Kidney epithelial cell (primary cell): ENCODE data around the gene CUX1. TPM values are rescaled to one million over a fixed set of nuclear protein-coding genes. Genes with fewer than 3 reads are reported as not detected.

Experiments
- DNase-seq: peaks from one replicate; pipeline ENCODE4 v3.0.0-alpha.2; 2010; ENCODE audit warnings: low read depth
- H3K27me3 ChIP-seq: 2 replicates; pipeline ENCODE4 v1.6.0; 2011; ENCODE audit warnings: low read length; ENCODE audit not compliant: control insufficient read depth, insufficient read depth
- H3K36me3 ChIP-seq: 2 replicates; pipeline ENCODE4 v1.5.1; 2011; ENCODE audit warnings: low read length; ENCODE audit not compliant: control insufficient read depth, insufficient read depth
- H3K4me3 ChIP-seq: 2 replicates; pipeline ENCODE4 v1.5.1; 2011; ENCODE audit warnings: low read depth, mild to moderate bottlenecking, control low read depth, low read length
- CTCF ChIP-seq: IDR thresholded peaks from 2 replicates; pipeline ENCODE4 v1.5.1; 2011; ENCODE audit warnings: mild to moderate bottlenecking, moderate library complexity, low read length, control low read depth, inconsistent platforms; ENCODE audit not compliant: insufficient read depth, poor library complexity, severe bottlenecking
- total RNA-seq: library from RNA; depleted of rRNA; stranded (reverse); fragments of >200 nt; gene quantifications from 2 replicates; pipeline ENCODE4 v1.2.3, GENCODE V29; 2015

Gene CUX1
- total RNA-seq, 1 donor from 2014 or later = 56.7 TPM

- Histone ChIP-seq H3K27me3 (no peaks in the 10 kb centered on the region), H3K36me3 (peaks cover 1% of the 10 kb centered on the region), H3K4me3 (no peak overlapping the region)
- DNase-seq = no peak
- no peak for TF ChIP-seq CTCF
These were observed 285.6 kb downstream of the CUX1 start for GRCh38 chr7:102103027-102103372.

- Histone ChIP-seq H3K4me3 (no peak overlapping the region), H3K27me3 (no peaks in the 10 kb centered on the region), H3K36me3 (peaks cover 1% of the 10 kb centered on the region)
- no peak for DNase-seq
- TF ChIP-seq CTCF = no peak
These were observed 286.8 kb downstream of the CUX1 start for GRCh38 chr7:102104245-102104644.

- no peaks in the 10 kb centered on the region for H3K27me3 ChIP-seq
- no peak for TF ChIP-seq CTCF
- no peak overlapping the region for H3K4me3 ChIP-seq
- DNase-seq = no peak
- no peaks in the 10 kb centered on the region for H3K36me3 ChIP-seq
These were observed 289.2 kb downstream of the CUX1 start for GRCh38 chr7:102106625-102107024.

- no peak for DNase-seq
- H3K27me3 ChIP-seq = no peaks in the 10 kb centered on the region
- TF ChIP-seq CTCF = no peak
- no peak overlapping the region for H3K4me3 ChIP-seq
- H3K36me3 ChIP-seq = no peaks in the 10 kb centered on the region
These were observed 290.2 kb downstream of the CUX1 start for GRCh38 chr7:102107474-102108104.

GRCh38 chr7:102111061-102112041 is 293.9 kb downstream of the CUX1 start:
- TF ChIP-seq CTCF = no peak
- H3K27me3 ChIP-seq = no peaks in the 10 kb centered on the region
- H3K36me3 ChIP-seq = no peaks in the 10 kb centered on the region
- no peak overlapping the region for H3K4me3 ChIP-seq
- DNase-seq = no peak

GRCh38 chr7:102115181-102115580 is 297.8 kb downstream of the CUX1 start:
- DNase-seq = no peak
- no peak for TF ChIP-seq CTCF
- Histone ChIP-seq H3K36me3 (no peaks in the 10 kb centered on the region), H3K4me3 (no peak overlapping the region), H3K27me3 (no peaks in the 10 kb centered on the region)
